HCT116 (cell line): Measurements from ENCODE around the gene UQCRC1. TPM values are rescaled to one million over a fixed set of nuclear protein-coding genes. Genes with fewer than 3 reads are reported as not detected.

Experiments used
- ATAC-seq: fragments of 200-7000 bp; cut with Tn5 transposase; 2 replicates; pipeline ENCODE4 v1.9.1; 2020; ENCODE audit warnings: mild to moderate bottlenecking, moderate library complexity
- BruUV-seq: library from RNA; stranded (reverse); fragments of 400-500 nt; replicated peaks from 2 replicates; lab custom pipeline; 2021; lab: Mats Ljungman, UMichigan
- CTCF ChIA-PET: fragments of 300-600 bp; sonication (Branson Sonifier 250); formaldehyde crosslinking; loops from one replicate; lab custom pipeline; 2021; ENCODE audit warnings: antibody characterized with exemption; lab: Charles Lee
- POLR2A ChIA-PET: fragments of 300-600, 350-600 bp; sonication (Branson Sonifier 250); formaldehyde crosslinking; loops from one replicate; lab custom pipeline; 2021; ENCODE audit warnings: antibody characterized with exemption; lab: Charles Lee
- RAD21 ChIA-PET, 2 experiments: fragments of 300-600 bp; sonication (Branson Sonifier 250); formaldehyde crosslinking; loops; one replicate each; lab custom pipeline; 2023; ENCODE audit warnings: low total read pairs in 2 of 2; ENCODE audit not compliant: uncharacterized antibody in 2 of 2, unreplicated experiment in 2 of 2, low non-redundant PET in 1 of 2; lab: Charles Lee
- DNase-seq: peaks from one replicate; pipeline ENCODE4 v3.0.0-alpha.2; 2010; ENCODE audit warnings: low read depth, low spot score
- H2AFZ ChIP-seq: fragments of 200-600 bp; shearing (Covaris generic), sonication (generic); 2 replicates; pipeline ENCODE4 v1.6.1; 2017; ENCODE audit warnings: low read depth, mixed run types, mixed read lengths, antibody characterized with exemption, low read length; ENCODE audit not compliant: poor library complexity, severe bottlenecking
- H3K27ac ChIP-seq: 2 replicates; pipeline ENCODE4 v1.5.1; 2012; ENCODE audit warnings: low read depth, low read length
- H3K27me3 ChIP-seq: fragments of 200-600 bp; sonication (generic); 2 replicates; pipeline ENCODE4 v1.6.1; 2016; ENCODE audit warnings: mixed run types, low read length, mixed read lengths; ENCODE audit not compliant: insufficient read depth
- H3K36me3 ChIP-seq, 2 experiments: fragments of 200-500 bp in 1 of 2; fragments of 200-600 bp in 1 of 2; sonication (Bioruptor generic) in 1 of 2; sonication (generic) in 1 of 2; 2 replicates each; pipeline versions ENCODE4 v1.5.1 to v1.6.1; 2014 to 2016; ENCODE audit warnings: low read length in 2 of 2, inconsistent platforms in 1 of 2, mixed read lengths in 1 of 2, mixed run types in 1 of 2; ENCODE audit not compliant: insufficient read depth in 2 of 2, control insufficient read depth in 1 of 2
- H3K4me1 ChIP-seq, 2 experiments: fragments of 200-600 bp in 1 of 2; sonication (generic) in 1 of 2; 2 replicates each; pipeline versions ENCODE4 v1.5.1 to v1.6.1; 2012 to 2017; ENCODE audit warnings: low read length in 2 of 2, inconsistent platforms in 1 of 2, mild to moderate bottlenecking in 1 of 2, mixed read lengths in 1 of 2, mixed run types in 1 of 2, moderate library complexity in 1 of 2; ENCODE audit not compliant: insufficient read depth in 2 of 2, control insufficient read depth in 1 of 2
- H3K4me2 ChIP-seq: fragments of 200-600 bp; sonication (generic); 2 replicates; pipeline ENCODE4 v1.6.1; 2017; ENCODE audit warnings: mixed run types, low read length, mixed read lengths
- H3K4me3 ChIP-seq, 2 experiments: fragments of 200-600 bp in 1 of 2; sonication (generic) in 1 of 2; replicated peaks in 1 of 2; 2 replicates each; pipeline ENCODE4 v1.5.1; 2011 to 2016; ENCODE audit warnings: low read length in 2 of 2, control low read depth in 1 of 2, low read depth in 1 of 2, mild to moderate bottlenecking in 1 of 2, mixed read lengths in 1 of 2, mixed run types in 1 of 2
- H3K79me2 ChIP-seq: fragments of 200-600 bp; sonication (generic); 2 replicates; pipeline ENCODE4 v1.6.1; 2017; ENCODE audit warnings: mild to moderate bottlenecking, mixed run types, low read length, moderate library complexity, mixed read lengths; ENCODE audit not compliant: insufficient read depth
- H3K9ac ChIP-seq: fragments of 200-600 bp; sonication (generic); 2 replicates; pipeline ENCODE4 v1.6.1; 2016; ENCODE audit warnings: low read length, mixed read lengths
- H3K9me2 ChIP-seq: fragments of 200-600 bp; sonication (generic), shearing (Covaris generic); 2 replicates; pipeline ENCODE4 v1.6.1; 2017; ENCODE audit warnings: mixed run types, mild to moderate bottlenecking, moderate library complexity; ENCODE audit not compliant: insufficient read depth
- H3K9me3 ChIP-seq, 2 experiments: fragments of 200-500 bp in 1 of 2; fragments of 200-600 bp in 1 of 2; sonication (Bioruptor generic) in 1 of 2; sonication (generic) in 1 of 2; 2 replicates each; pipeline ENCODE4 v1.6.1; 2014 to 2017; ENCODE audit warnings: low read length in 2 of 2, mixed read lengths in 2 of 2, inconsistent platforms in 1 of 2, low read depth in 1 of 2, mild to moderate bottlenecking in 1 of 2, mixed run types in 1 of 2, moderate library complexity in 1 of 2; ENCODE audit not compliant: control insufficient read depth in 1 of 2, insufficient read depth in 1 of 2
- H4K20me1 ChIP-seq: fragments of 200-600 bp; sonication (generic), shearing (Covaris generic); 2 replicates; pipeline ENCODE4 v1.6.1; 2017; ENCODE audit warnings: mixed run types, mild to moderate bottlenecking, moderate library complexity; ENCODE audit not compliant: insufficient read depth
- CBX3 ChIP-seq: IDR thresholded peaks from 2 replicates; pipeline ENCODE4 v1.6.1; 2012; ENCODE audit warnings: low read depth
- CEBPB ChIP-seq: IDR thresholded peaks from 2 replicates; pipeline ENCODE4 v1.6.1; 2012; ENCODE audit warnings: low read depth
- EZH2phosphoT487 ChIP-seq: fragments of 200-600 bp; IDR thresholded peaks from 2 replicates; pipeline ENCODE4 v1.6.1; 2018; ENCODE audit warnings: antibody characterized with exemption, borderline replicate concordance
- FOSL1 ChIP-seq: IDR thresholded peaks from 2 replicates; pipeline ENCODE4 v1.6.1; 2012; ENCODE audit warnings: low read depth
- POLR2A ChIP-seq: IDR thresholded peaks from 2 replicates; pipeline ENCODE4 v1.7.0; 2011; ENCODE audit warnings: borderline replicate concordance; ENCODE audit not compliant: insufficient read depth, insufficient read length; ENCODE audit errors: extremely low read depth
- POLR2AphosphoS5 ChIP-seq: IDR thresholded peaks from 2 replicates; pipeline ENCODE4 v1.6.1; 2011; ENCODE audit warnings: mild to moderate bottlenecking, low read depth, low read length, moderate library complexity
- SP1 ChIP-seq: IDR thresholded peaks from 2 replicates; pipeline ENCODE4 v1.6.1; 2012; ENCODE audit warnings: low read depth
- TCF7L2 ChIP-seq: IDR thresholded peaks from 2 replicates; pipeline ENCODE4 v1.7.0; 2011; ENCODE audit warnings: borderline replicate concordance, inconsistent platforms; ENCODE audit not compliant: insufficient read depth, insufficient read length; ENCODE audit errors: extremely low read depth
- intact Hi-C: fragments of 100-400 bp; cut with micrococcal nuclease; formaldehyde crosslinking; loops from 2 replicates; pipeline ENCODE4 v1.10.0; 2022
- total RNA-seq: library from RNA; stranded (reverse); gene quantifications from one replicate; pipeline ENCODE4 v1.2.1, GENCODE V29; 2021; ENCODE audit not compliant: unreplicated experiment
- TF ChIP-seq, protein P1 (sequence below), 3 experiments: fragments of 200-600 bp in 1 of 3; sonication (generic) in 1 of 3; IDR thresholded peaks in 2 of 3; conservative IDR thresholded peaks in 1 of 3; 2 replicates each; pipeline ENCODE4 v1.5.1; 2012 to 2017; ENCODE audit warnings: low read depth in 2 of 3, low read length in 2 of 3, antibody characterized with exemption in 1 of 3, borderline replicate concordance in 1 of 3, control low read depth in 1 of 3, mild to moderate bottlenecking in 1 of 3, mixed read lengths in 1 of 3, mixed run types in 1 of 3, moderate library complexity in 1 of 3; ENCODE audit not compliant: insufficient read depth in 1 of 3
- TF ChIP-seq, protein P2 (sequence below): IDR thresholded peaks from 2 replicates; pipeline ENCODE4 v1.6.1; 2012
- TF ChIP-seq, protein P3 (sequence below): IDR thresholded peaks from 2 replicates; pipeline ENCODE4 v1.6.1; 2011; ENCODE audit warnings: mild to moderate bottlenecking, low read length, moderate library complexity; ENCODE audit not compliant: insufficient replicate concordance; ENCODE audit errors: extremely low read depth

The UQCRC1 gene
- total RNA-seq, 1 experiment from 2014 or later: 318 TPM

DNA sequence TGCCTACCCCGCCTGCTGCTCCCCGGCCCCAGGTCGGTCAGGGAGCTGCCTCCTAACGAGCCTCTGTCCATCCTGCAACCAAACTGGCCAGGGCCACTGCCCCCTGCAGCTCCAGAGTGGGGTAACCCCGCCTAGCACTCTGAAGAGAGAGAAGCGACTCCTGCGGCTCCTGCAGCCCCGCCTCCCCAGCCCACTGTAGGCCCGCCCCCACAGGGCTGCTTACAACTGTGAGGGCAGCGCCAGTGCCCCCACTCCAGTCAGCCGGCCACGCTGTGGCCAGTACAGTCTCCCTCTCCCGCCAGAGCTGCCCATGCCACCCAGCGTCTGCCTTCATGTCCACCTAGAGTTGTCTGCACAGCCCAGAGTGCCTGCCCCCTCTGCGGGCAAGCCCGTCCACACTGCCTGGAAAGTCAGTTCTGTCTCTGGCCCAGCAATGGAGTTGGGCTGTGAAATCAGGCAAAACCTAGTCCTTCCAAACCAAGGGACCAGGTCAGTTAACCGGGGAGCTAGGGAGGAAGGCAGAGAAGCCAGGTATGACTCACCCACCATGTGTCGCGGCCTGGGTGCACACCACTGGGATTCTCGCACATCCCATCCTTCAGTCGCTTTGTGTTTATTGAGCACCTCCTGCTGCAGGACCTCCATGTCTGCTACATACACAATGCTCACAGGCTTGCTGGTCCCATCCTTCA is 48.3 kb downstream of the UQCRC1 start:
- TF ChIP-seq, protein P1, sequence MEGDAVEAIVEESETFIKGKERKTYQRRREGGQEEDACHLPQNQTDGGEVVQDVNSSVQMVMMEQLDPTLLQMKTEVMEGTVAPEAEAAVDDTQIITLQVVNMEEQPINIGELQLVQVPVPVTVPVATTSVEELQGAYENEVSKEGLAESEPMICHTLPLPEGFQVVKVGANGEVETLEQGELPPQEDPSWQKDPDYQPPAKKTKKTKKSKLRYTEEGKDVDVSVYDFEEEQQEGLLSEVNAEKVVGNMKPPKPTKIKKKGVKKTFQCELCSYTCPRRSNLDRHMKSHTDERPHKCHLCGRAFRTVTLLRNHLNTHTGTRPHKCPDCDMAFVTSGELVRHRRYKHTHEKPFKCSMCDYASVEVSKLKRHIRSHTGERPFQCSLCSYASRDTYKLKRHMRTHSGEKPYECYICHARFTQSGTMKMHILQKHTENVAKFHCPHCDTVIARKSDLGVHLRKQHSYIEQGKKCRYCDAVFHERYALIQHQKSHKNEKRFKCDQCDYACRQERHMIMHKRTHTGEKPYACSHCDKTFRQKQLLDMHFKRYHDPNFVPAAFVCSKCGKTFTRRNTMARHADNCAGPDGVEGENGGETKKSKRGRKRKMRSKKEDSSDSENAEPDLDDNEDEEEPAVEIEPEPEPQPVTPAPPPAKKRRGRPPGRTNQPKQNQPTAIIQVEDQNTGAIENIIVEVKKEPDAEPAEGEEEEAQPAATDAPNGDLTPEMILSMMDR (IDR thresholded peaks at IDR 0.05 in 2 of 3, conservative IDR thresholded peaks at IDR 0.05 in 1 of 3; ENCODE audit: borderline replicate concordance in 1 of 3, insufficient read depth in 1 of 3, low read depth in 2 of 3, low read length in 2 of 3): peak in 2 of 3 experiments; percentile 26 to 32; a peak in 1 of 6 replicates
- TF ChIP-seq FOSL1: no peak
- TF ChIP-seq, all 23 proteins: peak for 1
- POLR2A ChIA-PET: interaction anchor here (1.5 kb wide), 1 partner anchor 88 kb away, joined by 4 read pairs; no protein-coding TSS in a partner anchor
- H3K79me2 ChIP-seq: peaks cover 2% of the 10 kb centered on the region; the same call in 1 of the 2 replicates
- no peaks in the 10 kb centered on the region for H4K20me1 ChIP-seq
- intact Hi-C loops: no loop called here
- no peak for ATAC-seq
- BruUV-seq: no TSS peak
- no peak overlapping the region for H3K4me3 ChIP-seq
- H3K27ac ChIP-seq: peak overlapping the region; percentile 48; the same call in 1 of the 2 replicates
- no peak for DNase-seq
- H3K4me2 ChIP-seq: peak overlapping the region; percentile 57
- no peaks in the 10 kb centered on the region for H3K9me2 ChIP-seq
- H2AFZ ChIP-seq: no peak overlapping the region
- peak overlapping the region; percentile 30; the same call in 1 of the 2 replicates for H3K9ac ChIP-seq
- RAD21 ChIA-PET: interaction anchor here in 1 of 2 experiments (0.7 kb wide), 1 partner anchor 18 kb away, joined by 4 read pairs; no protein-coding TSS in a partner anchor
- CTCF ChIA-PET: interaction anchor here (1.8 kb wide), 1 partner anchor 125 kb away, joined by 4 read pairs; no protein-coding TSS in a partner anchor
- H3K36me3 ChIP-seq: no peaks in the 10 kb centered on the region
- no peaks in the 10 kb centered on the region for H3K27me3 ChIP-seq
- no peaks in the 10 kb centered on the region for H3K9me3 ChIP-seq
- H3K4me1 ChIP-seq: peaks cover 55 to 88% of the 10 kb centered on the region in 2 experiments

DNA sequence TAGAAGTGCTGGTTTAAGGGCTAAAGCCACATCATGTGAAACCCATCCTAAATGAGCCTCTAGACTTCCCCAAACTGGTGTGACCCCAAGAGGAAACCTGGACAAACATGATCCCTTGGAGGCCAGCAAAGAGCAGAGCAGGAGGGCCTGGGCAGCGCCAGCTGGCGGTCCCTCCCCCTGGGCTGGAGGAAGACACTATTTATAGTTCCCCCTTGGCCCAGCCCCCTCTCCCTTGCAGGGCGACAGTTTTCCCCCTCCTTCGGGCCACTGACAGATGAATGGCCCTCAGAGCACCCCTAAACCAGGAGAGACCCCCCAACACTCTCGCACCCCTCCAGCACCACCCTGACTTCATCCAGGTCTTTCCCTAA is 48.8 kb downstream of the UQCRC1 start:
- no TSS peak for BruUV-seq
- no peak for DNase-seq
- no peaks in the 10 kb centered on the region for H3K36me3 ChIP-seq
- H3K9ac ChIP-seq: no peak overlapping the region
- RAD21 ChIA-PET: interaction anchor here in 1 of 2 experiments (0.7 kb wide), 1 partner anchor 19 kb away, joined by 4 read pairs; no protein-coding TSS in a partner anchor
- peaks cover 7% of the 10 kb centered on the region; the same call in 1 of the 2 replicates for H3K79me2 ChIP-seq
- H3K9me2 ChIP-seq: no peaks in the 10 kb centered on the region
- intact Hi-C loops: no loop called here
- H3K27ac ChIP-seq: peak overlapping the region; percentile 48; the same call in 1 of the 2 replicates
- CTCF ChIA-PET: interaction anchor here (1.8 kb wide), 1 partner anchor 125 kb away, joined by 4 read pairs; no protein-coding TSS in a partner anchor
- ATAC-seq: no peak
- no peaks in the 10 kb centered on the region for H3K9me3 ChIP-seq
- no peak overlapping the region for H2AFZ ChIP-seq
- POLR2A ChIA-PET: interaction anchor here (1.5 kb wide), 1 partner anchor 87 kb away, joined by 4 read pairs; no protein-coding TSS in a partner anchor
- H3K4me1 ChIP-seq: peaks cover 51 to 88% of the 10 kb centered on the region in 2 experiments
- no peaks in the 10 kb centered on the region for H4K20me1 ChIP-seq
- H3K27me3 ChIP-seq: no peaks in the 10 kb centered on the region
- peak overlapping the region; percentile 57 for H3K4me2 ChIP-seq
- 0 out of 4 replicates have a peak overlapping the region, but pooled peaks of 1 of the 2 experiments have one; percentile 2 for H3K4me3 ChIP-seq
- TF ChIP-seq POLR2A (no peak), CEBPB (no peak), CBX3 (no peak), TCF7L2 (no peak), POLR2AphosphoS5 (no peak), SP1 (no peak), EZH2phosphoT487 (no peak)
- TF ChIP-seq, protein P2, sequence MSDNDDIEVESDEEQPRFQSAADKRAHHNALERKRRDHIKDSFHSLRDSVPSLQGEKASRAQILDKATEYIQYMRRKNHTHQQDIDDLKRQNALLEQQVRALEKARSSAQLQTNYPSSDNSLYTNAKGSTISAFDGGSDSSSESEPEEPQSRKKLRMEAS: no peak
- TF ChIP-seq, protein P3, sequence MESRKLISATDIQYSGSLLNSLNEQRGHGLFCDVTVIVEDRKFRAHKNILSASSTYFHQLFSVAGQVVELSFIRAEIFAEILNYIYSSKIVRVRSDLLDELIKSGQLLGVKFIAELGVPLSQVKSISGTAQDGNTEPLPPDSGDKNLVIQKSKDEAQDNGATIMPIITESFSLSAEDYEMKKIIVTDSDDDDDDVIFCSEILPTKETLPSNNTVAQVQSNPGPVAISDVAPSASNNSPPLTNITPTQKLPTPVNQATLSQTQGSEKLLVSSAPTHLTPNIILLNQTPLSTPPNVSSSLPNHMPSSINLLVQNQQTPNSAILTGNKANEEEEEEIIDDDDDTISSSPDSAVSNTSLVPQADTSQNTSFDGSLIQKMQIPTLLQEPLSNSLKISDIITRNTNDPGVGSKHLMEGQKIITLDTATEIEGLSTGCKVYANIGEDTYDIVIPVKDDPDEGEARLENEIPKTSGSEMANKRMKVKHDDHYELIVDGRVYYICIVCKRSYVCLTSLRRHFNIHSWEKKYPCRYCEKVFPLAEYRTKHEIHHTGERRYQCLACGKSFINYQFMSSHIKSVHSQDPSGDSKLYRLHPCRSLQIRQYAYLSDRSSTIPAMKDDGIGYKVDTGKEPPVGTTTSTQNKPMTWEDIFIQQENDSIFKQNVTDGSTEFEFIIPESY: no peak
